ENCODE data around the gene ZNF507. TPM values are rescaled to one million over a fixed set of nuclear protein-coding genes. Genes with fewer than 3 reads are reported as not detected.

ZNF507 gene
- total and polyA plus RNA-seq, 2 of the 8 experiments (the other 6 are each of a cell fraction or from before 2014, with no cell fraction given), result 8.6 to 28.8 TPM

DNA sequence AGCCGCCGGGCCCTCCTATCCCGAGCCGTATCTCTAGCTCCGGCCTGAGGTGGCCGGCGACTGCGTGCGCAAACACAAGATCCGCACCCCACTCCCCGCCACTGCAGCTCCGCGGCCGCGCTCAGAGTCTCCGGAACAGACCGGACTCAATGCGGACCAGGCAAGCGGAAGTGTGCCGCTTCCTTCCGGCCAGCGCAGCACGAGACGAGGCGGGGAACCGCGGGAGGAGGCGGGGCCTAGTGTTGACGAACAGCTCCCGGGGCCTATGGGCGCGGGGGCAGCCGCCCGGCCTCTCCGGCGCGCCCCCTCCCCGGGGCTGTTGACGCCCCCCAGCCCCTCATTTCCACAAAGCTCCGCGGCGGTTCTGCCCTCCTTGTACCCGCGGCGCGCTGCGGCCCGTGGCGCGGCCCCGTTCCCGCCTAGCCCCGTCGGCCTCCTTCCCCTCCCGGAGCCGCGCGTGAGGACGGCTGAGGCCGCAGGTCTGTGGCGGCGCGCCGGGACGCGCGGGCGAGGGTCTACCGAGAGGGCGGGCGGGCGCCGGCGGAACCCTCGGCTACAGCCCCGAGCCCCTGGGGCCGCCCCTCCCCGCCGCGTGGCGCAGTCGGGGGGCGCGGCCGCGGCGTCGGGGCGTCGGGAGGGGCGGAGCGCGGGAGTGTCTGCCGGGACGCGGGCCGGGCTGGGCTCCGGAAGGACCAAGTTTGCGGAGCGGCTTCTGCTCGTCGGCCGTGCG is 60.2 kb downstream of the ZNF507 start, which contains the start of gene DPY19L3 (continued):
- no peak; the same call in 1 of the 2 replicates for TF ChIP-seq BACH1 (IDR thresholded peaks at IDR 0.05; ENCODE audit: low read length)
- TF ChIP-seq EP300 (IDR thresholded peaks at IDR 0.05; ENCODE audit: borderline replicate concordance in 1 of 2, low read depth in 2 of 2, low read length in 2 of 2), result no peak
- TF ChIP-seq SP2 (IDR thresholded peaks at IDR 0.05; ENCODE audit: low read length), result peak; percentile 38; the same call in 1 of the 2 replicates
- TF ChIP-seq POLR2A (IDR thresholded peaks at IDR 0.05; ENCODE audit: control extremely low read depth in 1 of 2, low read depth in 2 of 2, low read length in 2 of 2), result peak; percentile 87 to 99
- peak; percentile 38; the same call in 1 of the 2 replicates for TF ChIP-seq SP4 (IDR thresholded peaks at IDR 0.05; ENCODE audit: low read length)
- peak; percentile 86; the same call in 1 of the 2 replicates for TF ChIP-seq GABPA (IDR thresholded peaks at IDR 0.05; ENCODE audit: borderline replicate concordance, insufficient read depth, low read length)
- TF ChIP-seq CBX8 (IDR thresholded peaks at IDR 0.05; ENCODE audit: borderline replicate concordance, low read depth, low read length), result no peak
- TF ChIP-seq ASH2L (IDR thresholded peaks at IDR 0.05; ENCODE audit: low read length), result peak; percentile 37
- TF ChIP-seq HDAC6 (IDR thresholded peaks at IDR 0.05; ENCODE audit: low read depth, low read length), result no peak
- TF ChIP-seq SRF (IDR thresholded peaks at IDR 0.05; ENCODE audit: low read depth, low read length), result peak; percentile 40; the same call in 1 of the 2 replicates
- peak; percentile 86; the same call in 1 of the 2 replicates for TF ChIP-seq TBP (IDR thresholded peaks at IDR 0.05; ENCODE audit: low read depth, low read length)
- peak; percentile 12 for TF ChIP-seq TAF7 (optimal IDR thresholded peaks at IDR 0.05; ENCODE audit: borderline replicate concordance, low read depth, low read length)
- peak; percentile 96 for TF ChIP-seq PHF8 (conservative IDR thresholded peaks at IDR 0.05; ENCODE audit: low read depth, low read length)
- 0 out of 2 replicates have a peak, but pooled peaks have one; percentile 70 for TF ChIP-seq SP1 (IDR thresholded peaks at IDR 0.05; ENCODE audit: low read depth, low read length)
